HepG2 (cell line): ENCODE measurements around the gene DAZAP1. TPM values are rescaled to one million over a fixed set of nuclear protein-coding genes. Genes with fewer than 3 reads are reported as not detected.
A peak's percentile ranks its signal among the peaks of the same experiment; 100 is the strongest.

Experiments used
- ATAC-seq: fragments of 200-7000 bp; cut with Tn5 transposase; 3 replicates; pipeline ENCODE4 v1.9.1; 2020; ENCODE audit warnings: mild to moderate bottlenecking, moderate library complexity
- BruUV-seq: library from RNA; stranded (reverse); fragments of 400-500 nt; replicated peaks from 2 replicates; lab custom pipeline; 2021; lab: Mats Ljungman, UMichigan
- CTCF ChIA-PET: fragments of 300-600 bp; formaldehyde crosslinking; extraction: SDS; loops from one replicate; lab custom pipeline; 2021; ENCODE audit warnings: low total read pairs, inconsistent platforms, low intra/inter-chr PET ratio; lab: Yijun Ruan, JAX
- POLR2A ChIA-PET: fragments of 350-600 bp; sonication (Branson Sonifier 250); formaldehyde crosslinking; loops from one replicate; lab custom pipeline; 2020; ENCODE audit warnings: antibody characterized with exemption, inconsistent platforms; lab: Yijun Ruan, JAX
- DNase-seq: peaks from one replicate; pipeline ENCODE4 v3.0.0-alpha.2; 2015; ENCODE audit warnings: low spot score
- FAIRE-seq: peaks from 3 replicates; lab custom pipeline; 2011; peaks lifted over from hg19 to GRCh38; lab: Jason Lieb, UNC
- H2AFZ ChIP-seq: one replicate; pipeline ENCODE4 v1.6.1; 2011; ENCODE audit warnings: low read length, inconsistent platforms
- H3K27ac ChIP-seq: fragments of 300-600 bp; 3 replicates; pipeline ENCODE4 v1.8.0; 2011; ENCODE audit warnings: mixed run types, mild to moderate bottlenecking, mixed read lengths, low read length, inconsistent platforms; ENCODE audit not compliant: insufficient read depth; ENCODE audit errors: extremely low read length
- H3K27me3 ChIP-seq, 2 experiments: fragments of 200-600 bp in 1 of 2; 2 replicates in 1 of 2; 3 replicates in 1 of 2; pipeline versions ENCODE4 v1.6.0 to v1.8.0; 2011; ENCODE audit warnings: low read length in 2 of 2, mild to moderate bottlenecking in 2 of 2, moderate library complexity in 2 of 2, inconsistent platforms in 1 of 2; ENCODE audit not compliant: insufficient read depth in 2 of 2, control insufficient read depth in 1 of 2
- H3K36me3 ChIP-seq, 2 experiments: fragments of 200-600 bp in 1 of 2; replicated peaks in 1 of 2; 2 replicates in 1 of 2; 3 replicates in 1 of 2; pipeline versions ENCODE4 v1.5.1 to v1.8.0; 2011; ENCODE audit warnings: low read length in 2 of 2, inconsistent platforms in 1 of 2; ENCODE audit not compliant: insufficient read depth in 2 of 2, control insufficient read depth in 1 of 2
- H3K4me1 ChIP-seq: 2 replicates; pipeline ENCODE4 v1.5.1; 2012; ENCODE audit warnings: low read length, inconsistent platforms; ENCODE audit not compliant: insufficient read depth
- H3K4me2 ChIP-seq: 2 replicates; pipeline ENCODE4 v1.6.0; 2011; ENCODE audit warnings: low read depth, low read length, inconsistent platforms
- H3K4me3 ChIP-seq, 3 experiments: fragments of 200-600 bp in 1 of 3; sonication (generic), shearing (Covaris generic) in 1 of 3; replicated peaks in 1 of 3; 2 replicates each; pipeline ENCODE4 v1.5.1; 2011 to 2016; ENCODE audit warnings: low read length in 3 of 3, inconsistent platforms in 2 of 3, low read depth in 2 of 3, mild to moderate bottlenecking in 2 of 3, control low read depth in 1 of 3, mixed read lengths in 1 of 3; ENCODE audit not compliant: insufficient read depth in 1 of 3
- H3K79me2 ChIP-seq: one replicate; pipeline ENCODE4 v1.6.1; 2011; ENCODE audit warnings: low read length, inconsistent platforms; ENCODE audit not compliant: insufficient read depth
- H3K9ac ChIP-seq: 2 replicates; pipeline ENCODE4 v1.6.0; 2011; ENCODE audit warnings: mild to moderate bottlenecking, low read depth, low read length, inconsistent platforms; ENCODE audit not compliant: insufficient read depth
- H3K9me3 ChIP-seq: 2 replicates; pipeline ENCODE4 v1.5.1; 2012; ENCODE audit warnings: mild to moderate bottlenecking, low read length
- H4K20me1 ChIP-seq: 2 replicates; pipeline ENCODE4 v1.6.0; 2011; ENCODE audit warnings: inconsistent platforms, mild to moderate bottlenecking, low read length, moderate library complexity; ENCODE audit not compliant: insufficient read depth
- RBM22 ChIP-seq: fragments of 200-400 bp; formaldehyde crosslinking; optimal IDR thresholded peaks from 2 replicates; pipeline ENCODE3; 2017; ENCODE audit warnings: mild to moderate bottlenecking, low read length, moderate library complexity
- SMAD9 ChIP-seq: sonication (generic); formaldehyde crosslinking; IDR thresholded peaks from 2 replicates; pipeline ENCODE4 v1.5.1; 2020; ENCODE audit warnings: mild to moderate bottlenecking, missing genetic modification reagents
- ZNF121 ChIP-seq: sonication (generic); formaldehyde crosslinking; IDR thresholded peaks from 2 replicates; pipeline ENCODE4 v1.5.0; 2020; ENCODE audit warnings: mild to moderate bottlenecking, missing genetic modification reagents
- ZNF234 ChIP-seq: sonication (generic); formaldehyde crosslinking; conservative IDR thresholded peaks from 2 replicates; pipeline ENCODE4 v1.5.1; 2020; ENCODE audit warnings: mild to moderate bottlenecking, missing genetic modification reagents
- ZNF44 ChIP-seq: sonication (generic); formaldehyde crosslinking; IDR thresholded peaks from 2 replicates; pipeline ENCODE4 v1.5.1; 2020; ENCODE audit warnings: mild to moderate bottlenecking, missing genetic modification reagents
- WGBS: methylation state at CpG from one replicate; pipeline ENCODE4 v1.1.6; 2017; ENCODE audit warnings: low lambda C conversion rate; 5-methylcytosine and 5-hydroxymethylcytosine counted together
- in situ Hi-C: cut with HindIII; loops from 2 replicates; pipeline ENCODE4 v1.10.0; 2017; ENCODE audit warnings: low pct_unique_long_range_greater_than_20kb; ENCODE audit not compliant: extremely low pct_ligation_motif_present
- intact Hi-C: fragments of 100-400 bp; cut with micrococcal nuclease; formaldehyde crosslinking; loops from one replicate; pipeline ENCODE4 v1.10.0; 2022; ENCODE audit not compliant: unreplicated experiment
- polyA plus RNA-seq, 8 experiments: library from polyadenylated mRNA; depleted of rRNA in 3 of 8; stranded (reverse) in 7 of 8; unstranded in 1 of 8; fragments of >200 nt; fragmentation: Illumina TruSeq in 4 of 8; extraction: Trizol in 4 of 8; gene quantifications; 2 replicates each; pipeline versions ENCODE4 v1.2.1 to v1.2.3, GENCODE V29; 2011 to 2016; ENCODE audit warnings: low read depth in 4 of 8, missing spikeins in 1 of 8, mixed read lengths in 1 of 8; ENCODE audit not compliant: insufficient read depth in 1 of 8
- total RNA-seq, 5 experiments: library from RNA; depleted of rRNA; stranded (reverse); fragments of >200 nt; fragmentation: Illumina TruSeq; extraction: Trizol; gene quantifications; 2 replicates each; pipeline ENCODE4 v1.2.3, GENCODE V29; 2016; ENCODE audit warnings: low read depth in 1 of 5
- TF ChIP-seq, protein P1 (sequence below): sonication (generic); formaldehyde crosslinking; IDR thresholded peaks from 2 replicates; pipeline ENCODE4 v1.4.0; 2020; ENCODE audit warnings: mild to moderate bottlenecking, missing genetic modification reagents
- TF ChIP-seq, protein P2 (sequence below): sonication (generic); formaldehyde crosslinking; IDR thresholded peaks from 2 replicates; pipeline ENCODE4 v1.4.0; 2020; ENCODE audit warnings: missing genetic modification reagents

The DAZAP1 gene
- total and polyA plus RNA-seq, 2 of the 13 experiments (the other 11 are each of a cell fraction or from before 2014, with no cell fraction given): 63.3 to 79.2 TPM

DNA sequence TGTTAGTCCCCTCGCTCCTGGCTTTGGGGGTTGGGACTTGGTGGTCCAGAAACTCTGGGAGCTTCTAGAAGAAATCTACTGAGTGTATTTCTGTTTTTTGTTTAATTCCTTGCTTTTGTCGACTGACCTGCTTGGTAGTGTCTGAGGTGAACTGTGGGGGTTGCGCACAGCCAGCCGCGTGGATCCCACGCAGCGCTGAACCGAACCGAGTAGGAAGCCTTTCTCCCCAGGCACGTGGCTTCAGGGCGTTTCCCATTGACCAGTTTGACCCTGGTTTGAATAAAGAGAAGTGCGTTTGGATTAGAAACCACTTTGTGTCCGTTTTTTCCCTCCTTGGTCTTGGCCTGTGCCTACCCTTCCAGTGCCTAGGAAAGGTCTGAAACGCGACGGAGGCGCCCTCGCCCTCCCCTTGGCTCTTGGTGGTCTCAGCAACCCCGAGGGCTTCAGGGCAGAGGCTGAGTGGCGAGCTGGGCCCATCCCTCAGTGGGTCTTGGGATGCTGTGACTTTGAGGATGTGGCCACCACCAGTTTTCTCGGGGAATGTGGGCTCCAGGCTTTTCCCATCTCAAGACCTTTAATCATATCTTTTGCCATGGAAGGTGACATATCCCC, 28.1 kb downstream of the DAZAP1 start:
- TF ChIP-seq RBM22: peak; percentile 82
- TF ChIP-seq SMAD9 (CRISPR knock-in tag): no peak
- TF ChIP-seq, all 625 proteins: peak for 1
- Histone ChIP-seq H3K27ac (no peak overlapping the region), H3K79me2 (peaks cover 23% of the 10 kb centered on the region), H3K9me3 (no peaks in the 10 kb centered on the region), H3K9ac (no peak overlapping the region), H3K27me3 (no peaks in the 10 kb centered on the region), H4K20me1 (peaks cover 17% of the 10 kb centered on the region), H3K4me3 (no peak overlapping the region), H3K36me3 (peaks cover 21 to 45% of the 10 kb centered on the region in 2 experiments), H3K4me1 (peaks cover 21% of the 10 kb centered on the region), H3K4me2 (no peak overlapping the region), H2AFZ (no peak overlapping the region)
- ChIA-PET CTCF (no interaction called here), POLR2A (interaction anchor here (1.2 to 1.5 kb wide), 2 partner anchors 26 to 167 kb away, joined by 3 to 4 read pairs; partner anchors contain the start of gene CIRBP)
- intact Hi-C loops: no loop called here
- no peak for DNase-seq
- WGBS: 93% methylated on average over 21 of the region's 21 CpGs
- no peak for FAIRE-seq
- in situ Hi-C loops: no loop called here
- no peak for ATAC-seq
- no TSS peak for BruUV-seq

DNA sequence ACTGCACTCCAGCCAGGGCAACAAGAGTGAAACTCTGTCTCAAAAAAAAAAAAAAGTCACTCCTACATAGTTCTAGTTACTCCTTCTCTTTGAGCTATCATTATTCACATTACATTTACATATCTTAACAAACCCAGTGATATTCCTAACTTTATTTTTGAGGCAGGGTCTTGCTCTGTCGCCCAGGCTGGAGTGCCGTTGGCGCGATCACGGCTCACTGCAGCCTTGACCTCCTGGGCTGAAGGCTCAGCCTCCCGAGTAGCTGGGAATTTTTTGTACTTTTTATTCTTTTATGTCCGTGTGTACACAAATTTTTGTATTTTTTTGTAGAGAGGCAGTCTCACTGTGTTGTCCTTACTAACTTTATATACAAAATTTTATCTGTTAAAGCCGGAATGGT, 30.2 kb downstream of the DAZAP1 start:
- intact Hi-C loops: no loop called here
- ChIA-PET CTCF (interaction anchor here (1.2 kb wide), 1 partner anchor 75 kb away, joined by 4 read pairs; the partner anchor contains the start of gene ADAMTSL5), POLR2A (interaction anchor here (0.7 to 2.3 kb wide), 3 partner anchors 13 to 169 kb away, joined by 3 to 10 read pairs (median 4); partner anchors contain the start of gene CIRBP)
- Histone ChIP-seq H3K4me1 (peaks cover 30% of the 10 kb centered on the region), H3K27me3 (no peaks in the 10 kb centered on the region), H3K36me3 (peaks cover 23 to 53% of the 10 kb centered on the region in 2 experiments), H3K79me2 (peaks cover 31% of the 10 kb centered on the region), H3K4me3 (peak overlapping the region; percentile 11 to 87 (median 19); a peak in 3 of 6 replicates), H2AFZ (no peak overlapping the region), H4K20me1 (peaks cover 34% of the 10 kb centered on the region), H3K4me2 (peak overlapping the region; percentile 75), H3K9me3 (no peaks in the 10 kb centered on the region), H3K9ac (peak overlapping the region; percentile 61), H3K27ac (peak overlapping the region; percentile 82)
- ATAC-seq (no peak), DNase-seq (no peak), FAIRE-seq (no peak)
- BruUV-seq: no TSS peak
- in situ Hi-C loops: no loop called here
- TF ChIP-seq, protein P1, sequence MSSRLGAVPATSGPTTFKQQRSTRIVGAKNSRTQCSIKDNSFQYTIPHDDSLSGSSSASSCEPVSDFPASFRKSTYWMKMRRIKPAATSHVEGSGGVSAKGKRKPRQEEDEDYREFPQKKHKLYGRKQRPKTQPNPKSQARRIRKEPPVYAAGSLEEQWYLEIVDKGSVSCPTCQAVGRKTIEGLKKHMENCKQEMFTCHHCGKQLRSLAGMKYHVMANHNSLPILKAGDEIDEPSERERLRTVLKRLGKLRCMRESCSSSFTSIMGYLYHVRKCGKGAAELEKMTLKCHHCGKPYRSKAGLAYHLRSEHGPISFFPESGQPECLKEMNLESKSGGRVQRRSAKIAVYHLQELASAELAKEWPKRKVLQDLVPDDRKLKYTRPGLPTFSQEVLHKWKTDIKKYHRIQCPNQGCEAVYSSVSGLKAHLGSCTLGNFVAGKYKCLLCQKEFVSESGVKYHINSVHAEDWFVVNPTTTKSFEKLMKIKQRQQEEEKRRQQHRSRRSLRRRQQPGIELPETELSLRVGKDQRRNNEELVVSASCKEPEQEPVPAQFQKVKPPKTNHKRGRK: 0 out of 2 replicates have a peak, but pooled peaks have one; percentile 1
- TF ChIP-seq ZNF121: peak; percentile 80
- TF ChIP-seq ZNF234 (CRISPR knock-in tag): 0 out of 2 replicates have a peak, but pooled peaks have one; percentile 11
- TF ChIP-seq ZNF44 (CRISPR knock-in tag): no peak
- TF ChIP-seq, protein P2, sequence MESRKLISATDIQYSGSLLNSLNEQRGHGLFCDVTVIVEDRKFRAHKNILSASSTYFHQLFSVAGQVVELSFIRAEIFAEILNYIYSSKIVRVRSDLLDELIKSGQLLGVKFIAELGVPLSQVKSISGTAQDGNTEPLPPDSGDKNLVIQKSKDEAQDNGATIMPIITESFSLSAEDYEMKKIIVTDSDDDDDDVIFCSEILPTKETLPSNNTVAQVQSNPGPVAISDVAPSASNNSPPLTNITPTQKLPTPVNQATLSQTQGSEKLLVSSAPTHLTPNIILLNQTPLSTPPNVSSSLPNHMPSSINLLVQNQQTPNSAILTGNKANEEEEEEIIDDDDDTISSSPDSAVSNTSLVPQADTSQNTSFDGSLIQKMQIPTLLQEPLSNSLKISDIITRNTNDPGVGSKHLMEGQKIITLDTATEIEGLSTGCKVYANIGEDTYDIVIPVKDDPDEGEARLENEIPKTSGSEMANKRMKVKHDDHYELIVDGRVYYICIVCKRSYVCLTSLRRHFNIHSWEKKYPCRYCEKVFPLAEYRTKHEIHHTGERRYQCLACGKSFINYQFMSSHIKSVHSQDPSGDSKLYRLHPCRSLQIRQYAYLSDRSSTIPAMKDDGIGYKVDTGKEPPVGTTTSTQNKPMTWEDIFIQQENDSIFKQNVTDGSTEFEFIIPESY: peak; percentile 75
- 34% methylated on average over 8 of the region's 8 CpGs for WGBS
